Urothelium cell line (cell line): Measurements from ENCODE around the gene SLC25A34.
"Not testable (repeated sequence)": the region's sequence is repeated elsewhere in the genome, so short reads cannot be mapped to it uniquely, and the experiment has no call there.

Source experiments
- DNase-seq: peaks from one replicate; pipeline ENCODE4 v3.0.0; 2011; ENCODE audit warnings: low spot score, mixed read lengths
- FAIRE-seq: peaks from 2 replicates; lab custom pipeline; 2011; peaks lifted over from hg19 to GRCh38; lab: Jason Lieb, UNC

SLC25A34 gene

DNA sequence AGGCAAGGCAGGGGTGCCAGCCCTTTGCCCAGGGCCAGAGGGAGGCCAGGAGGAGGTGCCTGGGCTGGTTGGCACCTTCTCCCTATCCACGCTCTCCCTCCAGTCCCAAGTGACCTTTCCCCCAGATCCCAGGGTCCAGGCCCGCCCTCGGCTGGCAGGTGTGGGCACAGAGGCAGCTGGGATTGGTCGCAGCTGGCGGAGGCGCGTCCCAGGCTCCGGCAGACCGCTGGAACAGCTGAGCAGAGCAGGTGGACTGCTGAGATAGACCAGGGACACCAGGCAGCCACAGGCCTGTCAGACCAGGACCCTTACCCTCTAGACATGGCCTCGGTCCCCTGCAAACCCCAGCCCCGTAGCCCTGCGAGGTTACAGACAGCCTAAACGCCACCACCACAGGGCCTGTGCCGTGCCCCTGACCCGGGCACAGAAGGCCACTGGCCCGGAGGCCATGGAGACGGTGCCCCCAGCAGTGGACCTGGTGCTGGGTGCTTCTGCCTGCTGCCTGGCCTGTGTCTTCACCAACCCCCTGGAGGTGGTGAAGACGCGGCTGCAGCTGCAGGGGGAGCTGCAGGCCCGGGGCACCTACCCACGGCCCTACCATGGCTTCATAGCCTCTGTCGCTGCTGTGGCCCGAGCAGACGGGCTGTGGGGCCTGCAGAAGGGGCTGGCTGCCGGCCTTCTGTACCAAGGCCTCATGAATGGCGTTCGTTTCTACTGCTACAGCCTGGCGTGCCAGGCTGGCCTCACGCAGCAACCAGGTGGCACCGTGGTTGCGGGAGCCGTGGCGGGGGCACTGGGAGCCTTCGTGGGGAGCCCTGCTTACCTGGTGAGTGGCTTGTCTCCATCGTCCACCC, at the start of gene SLC25A34:
Gene SLC25A34 (plus strand): TSS at position 221 of the 854 bp plus-strand sequence. CDS start 228 bp downstream, at position 449.
- FAIRE-seq (no peak), DNase-seq (no peak)

- FAIRE-seq (no peak), DNase-seq (no peak)
These were observed 48.6 kb upstream of the SLC25A34 start for GRCh38 chr1:15687446-15687845.

- DNase-seq (no peak), FAIRE-seq (no peak)
These were observed 45.7 kb upstream of the SLC25A34 start for GRCh38 chr1:15690317-15690716.

GRCh38 chr1:15691434-15692032, 44.5 kb upstream of the SLC25A34 start:
- FAIRE-seq (no peak), DNase-seq (no peak)

GRCh38 chr1:15692121-15692682, 43.9 kb upstream of the SLC25A34 start:
- FAIRE-seq, result no peak
- no peak for DNase-seq

GRCh38 chr1:15693371-15693770, 42.7 kb upstream of the SLC25A34 start:
- FAIRE-seq (no peak), DNase-seq (no peak)

DNA sequence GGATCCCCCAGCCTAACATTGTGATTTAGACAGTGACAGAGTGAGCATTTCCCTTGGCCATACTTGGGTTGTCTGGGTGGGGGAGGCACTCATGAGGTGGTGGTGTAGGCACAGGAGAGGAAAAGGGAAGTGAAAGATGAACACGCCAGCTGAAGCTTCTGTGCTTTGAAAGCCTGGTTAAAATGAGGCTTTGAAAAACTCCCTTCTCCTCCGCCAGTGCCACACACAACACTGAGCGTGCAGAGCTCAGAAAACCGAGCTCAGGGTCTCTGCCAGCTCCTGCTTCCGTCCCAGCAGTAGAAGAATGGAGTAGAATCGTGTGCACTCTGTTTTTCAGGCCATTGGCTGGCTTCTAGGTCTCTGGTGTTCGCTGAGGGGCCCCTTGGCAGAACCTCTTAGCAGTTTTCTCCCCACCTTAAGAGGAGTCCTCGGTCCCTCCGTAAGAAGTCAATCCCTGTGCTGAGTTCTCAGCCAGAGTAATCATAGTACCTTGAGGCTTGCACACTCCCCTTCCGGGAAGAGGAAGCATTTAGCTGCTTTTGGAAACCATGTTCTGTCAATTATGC, 39.0 kb upstream of the SLC25A34 start:
- FAIRE-seq (no peak), DNase-seq (no peak)

- no peak for DNase-seq
- no peak for FAIRE-seq
These were observed 37.9 kb upstream of the SLC25A34 start for GRCh38 chr1:15698201-15698600.

GRCh38 chr1:15699321-15699720, 36.7 kb upstream of the SLC25A34 start:
- FAIRE-seq, DNase-seq: not testable (repeated sequence)

DNA sequence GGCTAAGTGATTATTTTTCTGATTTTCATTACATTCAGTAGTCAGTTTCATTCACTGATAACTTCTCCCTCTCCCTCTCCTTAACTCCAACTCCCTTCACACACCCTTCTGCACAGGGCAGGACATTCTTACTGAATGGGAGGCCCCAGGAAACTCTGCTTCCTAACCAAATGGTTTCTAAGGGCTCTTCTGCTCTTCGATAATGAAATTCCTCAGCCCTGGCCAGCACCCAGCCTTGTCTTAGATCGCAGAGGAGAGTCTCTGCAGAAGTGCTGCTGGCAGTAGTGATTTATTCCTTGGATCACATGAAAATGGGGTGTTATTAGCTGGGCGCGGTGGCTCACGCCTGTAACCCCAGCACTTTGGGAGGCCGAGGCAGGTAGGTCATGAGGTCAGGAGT, 35.5 kb upstream of the SLC25A34 start:
- DNase-seq, result no peak
- FAIRE-seq, result no peak

DNA sequence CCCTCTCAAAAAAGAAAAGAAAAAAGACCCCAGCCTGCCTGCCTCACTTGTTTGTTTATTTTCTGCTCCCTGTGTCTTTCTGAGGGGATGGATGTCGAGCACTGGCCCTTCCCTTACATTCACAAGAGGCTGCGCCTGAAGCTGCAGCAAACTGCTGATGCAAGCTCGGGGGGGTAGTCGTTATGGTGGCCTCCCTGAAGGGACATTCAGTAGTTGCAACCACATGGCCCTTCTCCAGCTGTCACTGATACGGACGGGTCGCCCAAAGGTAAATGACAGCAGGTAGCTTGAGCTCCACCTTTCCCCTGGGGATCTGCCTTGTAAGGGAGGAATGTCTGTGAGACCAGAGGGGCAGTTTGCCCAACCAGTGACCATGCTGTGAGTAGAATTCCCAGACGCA, 34.3 kb upstream of the SLC25A34 start:
- no peak for DNase-seq
- no peak for FAIRE-seq

DNA sequence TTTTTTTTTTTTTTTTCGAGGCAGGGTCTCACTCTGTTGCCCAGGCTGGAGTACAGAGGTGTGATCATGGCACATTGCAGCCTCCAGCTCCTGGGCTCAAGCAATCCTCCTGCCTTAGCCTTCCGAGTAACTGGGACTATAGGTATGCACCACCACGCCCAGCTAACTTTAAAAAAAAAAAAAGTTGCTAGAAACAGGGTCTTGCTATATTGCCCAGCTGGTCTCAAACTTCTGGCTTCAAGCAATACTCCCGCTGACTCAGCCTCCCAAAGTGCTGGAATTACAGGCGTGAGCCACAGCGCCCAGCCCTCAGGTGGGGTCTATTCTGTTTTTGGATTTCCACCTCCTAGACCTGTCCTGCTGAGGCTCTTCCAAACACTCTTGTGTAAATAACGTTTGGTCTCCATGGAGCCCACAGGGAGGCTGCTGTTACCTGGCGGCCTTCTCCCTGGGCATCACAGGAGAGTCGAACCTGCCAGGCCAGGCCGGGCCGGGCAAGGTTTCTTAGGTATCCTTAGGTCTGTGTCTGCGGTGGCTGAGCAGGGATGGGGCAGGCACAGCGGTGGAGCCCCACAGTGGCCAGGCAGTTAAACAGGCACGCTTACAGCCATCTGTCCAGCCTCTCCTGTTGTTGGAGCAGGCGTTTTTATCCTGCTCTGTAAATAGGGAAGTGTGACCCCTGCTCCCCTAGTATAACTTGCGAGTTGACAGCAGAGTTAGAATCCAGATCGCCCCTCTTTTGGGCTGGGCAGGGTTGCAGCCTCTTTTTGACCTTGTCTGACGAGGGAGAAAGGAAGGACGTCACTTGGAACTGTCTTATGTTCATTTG, 33.1 kb upstream of the SLC25A34 start:
- FAIRE-seq, result no peak

DNA sequence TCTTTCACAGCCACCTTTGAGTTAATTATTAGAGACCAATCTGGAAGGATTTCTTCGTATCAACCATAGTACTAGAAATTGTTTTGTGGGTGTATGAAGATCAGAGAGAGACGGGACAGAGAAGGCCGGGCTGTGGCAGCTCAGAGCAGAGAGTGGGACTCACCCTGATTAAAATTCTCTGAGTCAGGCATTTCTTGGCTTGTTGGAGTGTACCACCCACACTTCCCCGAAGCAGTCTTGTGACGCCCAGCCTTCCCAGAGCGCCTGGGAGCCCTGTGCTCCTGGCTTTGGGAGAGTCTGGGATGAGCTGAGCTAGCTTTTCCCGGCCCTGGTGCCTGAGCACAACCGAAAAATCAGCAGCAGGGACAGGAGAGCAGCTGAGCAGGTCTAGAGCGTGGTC, 32.5 kb upstream of the SLC25A34 start:
- no peak for FAIRE-seq
- DNase-seq, result no peak

More for the DNA sequence above, 33.1 kb upstream of the SLC25A34 start:
- DNase-seq, result no peak

DNA sequence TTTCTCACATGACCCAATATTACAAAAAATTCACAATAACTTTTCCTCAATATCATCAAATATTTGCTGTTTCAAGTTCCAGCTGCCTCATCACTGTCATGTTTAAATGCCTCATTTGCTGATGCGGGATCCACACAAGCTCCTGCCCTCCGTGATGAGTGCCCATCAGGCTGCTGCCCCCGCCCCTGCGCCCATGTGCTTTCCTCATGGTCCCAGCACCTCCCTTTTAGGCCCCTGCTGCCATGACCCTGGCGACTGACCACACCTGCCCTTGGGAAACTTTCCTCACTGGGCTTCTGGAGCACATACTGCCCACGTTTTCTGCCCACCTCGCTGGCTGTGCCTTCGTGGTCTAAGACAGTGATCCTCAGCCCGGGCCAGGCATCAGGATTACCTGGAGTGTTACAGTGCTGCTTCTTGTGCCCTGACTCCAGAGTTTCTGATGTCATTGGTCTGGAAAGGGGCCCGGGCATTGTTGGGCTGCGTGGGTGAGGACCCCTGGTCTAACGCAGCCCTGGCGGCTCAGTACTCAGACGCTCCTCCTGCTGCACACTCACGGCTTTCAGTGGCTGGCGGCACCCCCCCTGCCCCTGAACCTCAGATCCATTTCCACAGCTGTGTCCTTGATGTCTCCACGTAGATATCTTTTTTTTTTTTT, 31.4 kb upstream of the SLC25A34 start:
- DNase-seq, result no peak
- no peak for FAIRE-seq

DNA sequence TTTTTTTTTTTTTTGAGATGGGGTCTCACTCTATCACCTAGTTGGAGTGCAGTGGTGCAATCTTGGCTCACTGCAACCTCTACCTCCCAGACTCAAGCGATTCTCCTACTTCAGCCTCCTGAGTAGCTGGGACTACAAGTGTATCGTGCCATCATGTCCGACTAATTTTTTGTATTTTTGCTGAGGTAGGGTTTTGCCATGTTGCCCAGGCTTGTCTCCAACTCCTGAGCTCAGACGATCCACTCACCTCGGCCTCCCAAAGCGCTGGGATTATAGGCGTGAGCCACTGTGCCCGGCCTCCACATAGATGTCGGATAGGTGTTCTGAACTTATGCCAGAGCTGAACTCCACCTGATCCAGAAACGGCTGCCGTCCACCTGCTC, 30.9 kb upstream of the SLC25A34 start:
- no peak for DNase-seq
- no peak for FAIRE-seq

GRCh38 chr1:15706751-15707150, 29.3 kb upstream of the SLC25A34 start:
- FAIRE-seq, result no peak
- DNase-seq, result no peak

GRCh38 chr1:15707239-15707925, 28.7 kb upstream of the SLC25A34 start:
- FAIRE-seq, result no peak
- no peak for DNase-seq

- FAIRE-seq, result no peak
- no peak for DNase-seq
These were observed 27.4 kb upstream of the SLC25A34 start for GRCh38 chr1:15708486-15709137.

GRCh38 chr1:15709226-15709625, 26.8 kb upstream of the SLC25A34 start:
- FAIRE-seq, result no peak
- DNase-seq, result no peak
